K562 (cell line): ENCODE data around the gene ZFYVE21.

Experiments used
- CSDE1 ChIP-seq, 2 experiments: fragments of 450-650 bp; IDR thresholded peaks; 2 replicates each; pipeline ENCODE4 v1.6.1; 2016; ENCODE audit warnings: mild to moderate bottlenecking in 1 of 2
- IRF2 ChIP-seq: sonication (generic); formaldehyde crosslinking; IDR thresholded peaks from 2 replicates; pipeline ENCODE4 v1.8.1; 2022; ENCODE audit warnings: mild to moderate bottlenecking, missing genetic modification reagents
- JUND ChIP-seq, 2 experiments: IDR thresholded peaks; 2 replicates in 1 of 2; 3 replicates in 1 of 2; pipeline ENCODE4 v1.6.1; 2011; ENCODE audit warnings: borderline replicate concordance in 2 of 2, low read depth in 2 of 2, low read length in 2 of 2, improper control_type of control experiment in 1 of 2, missing biosample characterization in 1 of 2, missing genetic modification characterization in 1 of 2, missing genetic modification reagents in 1 of 2
- NCOA6 ChIP-seq: fragments of 450-650 bp; IDR thresholded peaks from 2 replicates; pipeline ENCODE4 v1.6.1; 2017; ENCODE audit warnings: mild to moderate bottlenecking
- TF ChIP-seq, protein P1 (sequence below): fragments of 450-650 bp; IDR thresholded peaks from 2 replicates; pipeline ENCODE4 v1.6.1; 2017; ENCODE audit warnings: mild to moderate bottlenecking, moderate library complexity
- TF ChIP-seq, protein P2 (sequence below), 3 experiments: IDR thresholded peaks in 2 of 3; conservative IDR thresholded peaks in 1 of 3; 2 replicates each; pipeline ENCODE4 v1.5.1; 2011 to 2012; ENCODE audit warnings: low read length in 3 of 3, mild to moderate bottlenecking in 3 of 3, control low read depth in 2 of 3, improper control_type of control experiment in 1 of 3, inconsistent platforms in 1 of 3, low read depth in 1 of 3, mixed read lengths in 1 of 3, moderate library complexity in 1 of 3; ENCODE audit not compliant: insufficient read depth in 2 of 3

DNA sequence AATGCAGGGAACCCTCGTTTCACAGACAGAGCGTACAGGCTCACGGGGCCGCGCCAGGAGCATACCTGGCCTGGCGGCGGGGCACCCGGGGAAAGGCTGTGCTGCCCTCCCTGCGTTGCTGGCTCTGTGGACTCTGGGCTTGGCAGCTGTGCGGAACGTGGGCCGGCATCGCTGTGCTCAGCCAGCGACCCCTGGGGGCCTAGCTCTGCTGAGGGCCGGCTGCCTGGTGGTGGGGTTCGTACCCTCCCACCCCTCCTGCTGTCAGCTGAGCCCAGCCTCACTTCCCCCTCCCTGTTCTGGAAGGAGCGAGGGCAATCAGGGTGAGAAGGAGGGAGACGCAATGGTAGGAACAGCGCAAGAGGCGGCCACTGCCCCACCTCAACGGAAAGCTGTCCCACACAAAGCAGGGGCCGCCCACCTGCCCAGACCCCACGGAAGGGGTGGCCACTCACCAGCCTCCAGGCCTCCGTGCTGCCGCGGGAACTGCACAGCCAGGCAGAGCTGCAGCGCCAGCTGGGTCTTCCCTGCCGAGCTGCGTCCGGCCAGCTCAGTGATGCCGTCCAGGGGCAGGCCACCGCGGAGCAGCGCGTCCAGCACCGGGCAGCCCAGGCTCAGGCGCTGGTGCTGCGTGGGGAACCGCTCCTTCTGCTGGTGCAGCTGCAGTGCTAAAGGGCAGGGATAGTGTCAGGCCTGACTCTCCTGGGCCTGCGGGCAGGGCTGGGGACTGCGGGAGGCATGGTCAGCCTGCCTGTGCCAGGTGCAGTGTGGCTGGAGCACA, 8.9 kb upstream of the ZFYVE21 start:
- TF ChIP-seq, protein P1, sequence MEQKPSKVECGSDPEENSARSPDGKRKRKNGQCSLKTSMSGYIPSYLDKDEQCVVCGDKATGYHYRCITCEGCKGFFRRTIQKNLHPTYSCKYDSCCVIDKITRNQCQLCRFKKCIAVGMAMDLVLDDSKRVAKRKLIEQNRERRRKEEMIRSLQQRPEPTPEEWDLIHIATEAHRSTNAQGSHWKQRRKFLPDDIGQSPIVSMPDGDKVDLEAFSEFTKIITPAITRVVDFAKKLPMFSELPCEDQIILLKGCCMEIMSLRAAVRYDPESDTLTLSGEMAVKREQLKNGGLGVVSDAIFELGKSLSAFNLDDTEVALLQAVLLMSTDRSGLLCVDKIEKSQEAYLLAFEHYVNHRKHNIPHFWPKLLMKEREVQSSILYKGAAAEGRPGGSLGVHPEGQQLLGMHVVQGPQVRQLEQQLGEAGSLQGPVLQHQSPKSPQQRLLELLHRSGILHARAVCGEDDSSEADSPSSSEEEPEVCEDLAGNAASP = no peak
- no peak for TF ChIP-seq CSDE1 (IDR thresholded peaks at IDR 0.05)
- no peak for TF ChIP-seq JUND (IDR thresholded peaks at IDR 0.05; ENCODE audit: borderline replicate concordance, low read depth, low read length)
- no peak for TF ChIP-seq JUND (tag; IDR thresholded peaks at IDR 0.05; ENCODE audit: borderline replicate concordance, low read depth, low read length)
- TF ChIP-seq, protein P2, sequence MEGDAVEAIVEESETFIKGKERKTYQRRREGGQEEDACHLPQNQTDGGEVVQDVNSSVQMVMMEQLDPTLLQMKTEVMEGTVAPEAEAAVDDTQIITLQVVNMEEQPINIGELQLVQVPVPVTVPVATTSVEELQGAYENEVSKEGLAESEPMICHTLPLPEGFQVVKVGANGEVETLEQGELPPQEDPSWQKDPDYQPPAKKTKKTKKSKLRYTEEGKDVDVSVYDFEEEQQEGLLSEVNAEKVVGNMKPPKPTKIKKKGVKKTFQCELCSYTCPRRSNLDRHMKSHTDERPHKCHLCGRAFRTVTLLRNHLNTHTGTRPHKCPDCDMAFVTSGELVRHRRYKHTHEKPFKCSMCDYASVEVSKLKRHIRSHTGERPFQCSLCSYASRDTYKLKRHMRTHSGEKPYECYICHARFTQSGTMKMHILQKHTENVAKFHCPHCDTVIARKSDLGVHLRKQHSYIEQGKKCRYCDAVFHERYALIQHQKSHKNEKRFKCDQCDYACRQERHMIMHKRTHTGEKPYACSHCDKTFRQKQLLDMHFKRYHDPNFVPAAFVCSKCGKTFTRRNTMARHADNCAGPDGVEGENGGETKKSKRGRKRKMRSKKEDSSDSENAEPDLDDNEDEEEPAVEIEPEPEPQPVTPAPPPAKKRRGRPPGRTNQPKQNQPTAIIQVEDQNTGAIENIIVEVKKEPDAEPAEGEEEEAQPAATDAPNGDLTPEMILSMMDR (IDR thresholded peaks at IDR 0.05 in 2 of 3, conservative IDR thresholded peaks at IDR 0.05 in 1 of 3; ENCODE audit: insufficient read depth in 2 of 3, low read depth in 1 of 3, low read length in 3 of 3) = no peak
- no peak for TF ChIP-seq IRF2 (CRISPR knock-in tag)
- no peak for TF ChIP-seq NCOA6
